Stimulated activated CD8-positive, alpha-beta memory T cell treated with anti-CD3 and anti-CD28 coated beads, Interleukin-4, amount 100 ng/mL, for 1 hour (primary cell): ENCODE measurements around the gene FZR1.
"Not testable (repeated sequence)": the region's sequence is repeated elsewhere in the genome, so short reads cannot be mapped to it uniquely, and the experiment has no call there.

Experiments used
- DNase-seq, 2 donors: peaks; one replicate each; pipeline ENCODE4 v3.0.0-alpha.2; 2020; ENCODE audit warnings: low read depth in 2 of 2, low spot score in 1 of 2

FZR1 gene

GRCh38 chr19:3528539-3529211 lies 22.6 kb downstream of the FZR1 start:
- no peak for DNase-seq

GRCh38 chr19:3529299-3529698 lies 23.2 kb downstream of the FZR1 start:
- not testable (repeated sequence) for DNase-seq

GRCh38 chr19:3530389-3530788 lies 24.3 kb downstream of the FZR1 start:
- no peak for DNase-seq

GRCh38 chr19:3531716-3532115 lies 25.6 kb downstream of the FZR1 start:
- DNase-seq = no peak

GRCh38 chr19:3532154-3532786 lies 26.2 kb downstream of the FZR1 start:
- no peak for DNase-seq

- DNase-seq = no peak
These were observed 26.9 kb downstream of the FZR1 start for GRCh38 chr19:3533033-3533432.

GRCh38 chr19:3533563-3534216 lies 27.6 kb downstream of the FZR1 start:
- DNase-seq = no peak

GRCh38 chr19:3534375-3535234 lies 28.5 kb downstream of the FZR1 start:
- no peak for DNase-seq

- no peak for DNase-seq
These were observed 29.1 kb downstream of the FZR1 start for GRCh38 chr19:3535235-3535535.

- DNase-seq = no peak
These were observed 29.5 kb downstream of the FZR1 start for GRCh38 chr19:3535563-3535965.

GRCh38 chr19:3535981-3536380 lies 29.9 kb downstream of the FZR1 start:
- DNase-seq = no peak

GRCh38 chr19:3536429-3537100 lies 30.5 kb downstream of the FZR1 start:
- no peak for DNase-seq

GRCh38 chr19:3537101-3537437 lies 31.0 kb downstream of the FZR1 start:
- DNase-seq = no peak

- no peak for DNase-seq
These were observed 31.5 kb downstream of the FZR1 start for GRCh38 chr19:3537438-3538240.

- no peak for DNase-seq
These were observed 32.3 kb downstream of the FZR1 start for GRCh38 chr19:3538258-3538929.

- DNase-seq = no peak
These were observed 33.0 kb downstream of the FZR1 start, which contains the start of gene TEKTIP1 for GRCh38 chr19:3538965-3539755. TEKTIP1 (plus strand) TSS chr19:3539174; CDS start chr19:3539178, 4 bp downstream.

GRCh38 chr19:3539756-3540118 lies 33.6 kb downstream of the FZR1 start:
- DNase-seq = no peak

GRCh38 chr19:3543150-3544057 lies 37.3 kb downstream of the FZR1 start:
- no peak for DNase-seq
